ENCODE measurements around the gene KCNH2. TPM values are rescaled to one million over a fixed set of nuclear protein-coding genes. Genes with fewer than 3 reads are reported as not detected.
A peak's percentile ranks its signal among the peaks of the same experiment; 100 is the strongest.

Gene KCNH2
- total RNA-seq, 2 donors from 2014 or later: 3.6 to 5.3 TPM

DNA sequence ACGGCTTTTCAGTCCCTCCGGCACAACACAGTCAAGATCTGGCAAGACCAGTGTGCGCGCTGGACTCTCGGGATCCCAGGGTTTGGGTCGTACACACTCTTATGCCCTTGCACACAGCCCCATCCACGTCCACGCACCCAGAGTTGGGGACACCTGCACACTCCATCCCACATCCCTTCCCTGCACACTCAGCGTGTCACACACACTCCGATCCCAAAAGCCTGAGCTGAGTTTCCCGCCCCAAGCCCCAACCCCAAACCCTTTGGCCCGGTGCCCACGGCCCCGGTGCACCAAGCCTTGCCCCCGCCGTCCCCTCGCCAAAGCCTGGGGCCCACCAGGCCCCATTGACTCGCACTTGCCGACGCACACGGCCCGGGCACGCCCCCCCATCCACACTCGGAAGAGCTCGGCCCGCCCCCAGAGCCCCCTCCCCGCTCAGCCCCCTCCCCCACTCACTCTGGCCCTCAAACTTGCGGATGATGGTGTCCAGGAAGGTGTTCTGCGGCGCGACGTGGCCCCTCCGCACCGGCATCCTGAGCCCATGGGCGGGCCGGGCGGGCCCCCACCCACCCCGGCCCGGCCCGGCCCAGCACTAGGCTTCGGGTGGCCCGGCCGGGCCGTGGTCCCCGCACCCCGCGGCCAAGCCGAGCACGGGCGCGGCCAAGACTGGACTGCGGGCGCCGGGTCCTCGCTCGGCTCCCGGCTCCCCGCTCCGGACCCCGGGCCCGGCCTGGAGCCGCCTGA is 567 bp downstream of the KCNH2 start:
- no peak overlapping the region for H3K27ac ChIP-seq
- WGBS, 2 donors: 13 to 14% methylated on average over 14 to 27 of the region's 62 CpGs
- ATAC-seq (no peak), DNase-seq (no peak)
- no peaks in the 10 kb centered on the region for H3K36me3 ChIP-seq (replicated peaks in 1 of 2; ENCODE audit: insufficient read depth in 1 of 2, low read depth in 2 of 2)
- H3K4me3 ChIP-seq: no peak overlapping the region
- TF ChIP-seq POLR2A (IDR thresholded peaks at IDR 0.05): no peak
- TF ChIP-seq, protein P1, sequence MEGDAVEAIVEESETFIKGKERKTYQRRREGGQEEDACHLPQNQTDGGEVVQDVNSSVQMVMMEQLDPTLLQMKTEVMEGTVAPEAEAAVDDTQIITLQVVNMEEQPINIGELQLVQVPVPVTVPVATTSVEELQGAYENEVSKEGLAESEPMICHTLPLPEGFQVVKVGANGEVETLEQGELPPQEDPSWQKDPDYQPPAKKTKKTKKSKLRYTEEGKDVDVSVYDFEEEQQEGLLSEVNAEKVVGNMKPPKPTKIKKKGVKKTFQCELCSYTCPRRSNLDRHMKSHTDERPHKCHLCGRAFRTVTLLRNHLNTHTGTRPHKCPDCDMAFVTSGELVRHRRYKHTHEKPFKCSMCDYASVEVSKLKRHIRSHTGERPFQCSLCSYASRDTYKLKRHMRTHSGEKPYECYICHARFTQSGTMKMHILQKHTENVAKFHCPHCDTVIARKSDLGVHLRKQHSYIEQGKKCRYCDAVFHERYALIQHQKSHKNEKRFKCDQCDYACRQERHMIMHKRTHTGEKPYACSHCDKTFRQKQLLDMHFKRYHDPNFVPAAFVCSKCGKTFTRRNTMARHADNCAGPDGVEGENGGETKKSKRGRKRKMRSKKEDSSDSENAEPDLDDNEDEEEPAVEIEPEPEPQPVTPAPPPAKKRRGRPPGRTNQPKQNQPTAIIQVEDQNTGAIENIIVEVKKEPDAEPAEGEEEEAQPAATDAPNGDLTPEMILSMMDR (IDR thresholded peaks at IDR 0.05): no peak
- H3K27me3 ChIP-seq: peaks cover 0 to 25% of the 10 kb centered on the region in 2 donors
- no peaks in the 10 kb centered on the region for H3K9me3 ChIP-seq
- peaks cover 33% of the 10 kb centered on the region for H3K4me1 ChIP-seq
- intact Hi-C loops (cut with DNase I): no loop called here

DNA sequence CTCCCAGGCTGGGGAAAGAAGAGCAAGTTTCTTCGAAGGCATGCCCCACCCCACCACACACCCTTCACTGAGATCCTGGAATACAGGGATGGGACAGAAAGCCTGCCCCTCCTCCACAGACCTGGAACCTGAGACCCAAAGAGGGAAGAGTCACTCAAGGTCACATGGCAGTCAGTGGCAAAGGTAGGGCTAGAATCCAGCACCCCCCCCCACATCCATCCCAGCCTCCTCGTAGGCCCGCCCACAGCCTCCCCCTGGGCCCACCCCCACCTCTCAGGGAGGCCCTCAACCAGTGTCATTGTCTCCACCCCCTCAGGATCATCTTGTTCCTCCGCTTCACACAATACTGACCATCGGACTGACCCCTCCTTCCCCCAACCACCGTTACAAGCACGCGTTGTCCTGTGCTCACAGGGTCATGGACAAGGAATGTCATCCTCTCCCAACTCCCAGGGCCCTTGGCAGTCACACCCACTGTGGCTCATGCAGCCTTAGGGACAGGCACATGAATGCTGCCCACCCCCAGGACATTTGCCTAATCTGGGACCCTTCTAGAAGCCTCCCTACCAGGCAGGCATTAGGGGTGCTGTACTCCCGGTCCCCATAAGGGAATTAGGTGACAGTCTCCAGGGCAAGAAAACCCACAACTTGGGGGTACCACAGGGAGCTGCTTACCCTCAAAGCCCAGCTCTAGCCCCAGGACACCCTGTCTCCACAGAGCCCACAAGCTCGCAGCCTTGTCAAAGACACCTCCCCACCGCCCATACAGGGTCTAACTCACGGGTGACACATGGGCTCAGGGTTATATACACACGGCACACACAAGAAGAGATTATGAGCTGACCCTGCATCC is 1.4 kb downstream of the KCNH2 start:
- Histone ChIP-seq H3K27ac (no peak overlapping the region), H3K4me1 (peaks cover 33% of the 10 kb centered on the region), H3K36me3 (replicated peaks in 1 of 2; ENCODE audit: insufficient read depth in 1 of 2, low read depth in 2 of 2) (no peaks in the 10 kb centered on the region), H3K4me3 (no peak overlapping the region), H3K27me3 (peaks cover 0 to 25% of the 10 kb centered on the region in 2 donors), H3K9me3 (no peaks in the 10 kb centered on the region)
- 48 to 52% methylated on average over 12 of the region's 13 CpGs for WGBS, 2 donors
- DNase-seq (peak in 1 of 4 donors; percentile 39), ATAC-seq (no peak)
- TF ChIP-seq, protein P1 (IDR thresholded peaks at IDR 0.05): no peak
- TF ChIP-seq POLR2A (IDR thresholded peaks at IDR 0.05): no peak
- intact Hi-C loops (cut with DNase I): no loop called here

DNA sequence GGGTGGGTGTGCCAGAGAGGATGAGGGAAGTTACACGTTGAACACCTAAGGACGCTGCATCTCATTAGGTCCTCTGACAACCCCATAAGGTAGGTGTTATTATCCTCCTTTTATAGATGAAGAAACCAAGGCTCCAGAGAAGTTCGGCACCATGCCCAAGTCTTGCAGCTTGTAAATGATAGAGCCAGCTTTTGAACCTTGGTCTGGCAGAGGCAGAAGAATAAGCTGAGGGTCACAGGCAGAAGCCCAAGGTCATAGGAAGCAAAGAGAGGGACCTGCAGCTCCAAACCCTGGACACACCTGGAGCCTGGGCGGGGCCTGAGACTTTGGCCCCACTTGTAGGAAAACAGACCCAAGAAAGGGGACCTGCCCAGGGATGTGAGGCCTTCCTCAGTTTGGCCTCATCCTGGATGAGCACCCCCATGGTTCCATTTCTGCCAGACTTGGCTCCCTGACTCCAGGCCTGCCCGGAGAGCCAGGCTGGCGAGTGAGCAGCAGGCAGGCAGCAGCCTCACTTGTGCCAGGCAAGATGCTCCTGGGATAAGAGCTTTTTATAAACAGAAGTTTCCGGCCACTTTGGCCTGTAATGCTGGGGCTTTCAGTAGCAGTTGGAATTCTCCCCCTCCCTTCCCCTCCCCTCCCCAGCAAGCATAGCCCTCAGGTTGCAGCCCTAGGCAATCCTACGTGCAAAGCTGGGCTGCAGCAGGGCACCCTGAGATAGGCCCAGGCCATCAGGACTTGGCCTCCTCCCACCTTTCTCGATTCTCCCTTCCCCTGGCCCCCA is 2.4 kb downstream of the KCNH2 start:
- H3K4me3 ChIP-seq: no peak overlapping the region
- TF ChIP-seq, protein P1 (IDR thresholded peaks at IDR 0.05): no peak
- TF ChIP-seq POLR2A (IDR thresholded peaks at IDR 0.05): no peak
- no peaks in the 10 kb centered on the region for H3K9me3 ChIP-seq

DNA sequence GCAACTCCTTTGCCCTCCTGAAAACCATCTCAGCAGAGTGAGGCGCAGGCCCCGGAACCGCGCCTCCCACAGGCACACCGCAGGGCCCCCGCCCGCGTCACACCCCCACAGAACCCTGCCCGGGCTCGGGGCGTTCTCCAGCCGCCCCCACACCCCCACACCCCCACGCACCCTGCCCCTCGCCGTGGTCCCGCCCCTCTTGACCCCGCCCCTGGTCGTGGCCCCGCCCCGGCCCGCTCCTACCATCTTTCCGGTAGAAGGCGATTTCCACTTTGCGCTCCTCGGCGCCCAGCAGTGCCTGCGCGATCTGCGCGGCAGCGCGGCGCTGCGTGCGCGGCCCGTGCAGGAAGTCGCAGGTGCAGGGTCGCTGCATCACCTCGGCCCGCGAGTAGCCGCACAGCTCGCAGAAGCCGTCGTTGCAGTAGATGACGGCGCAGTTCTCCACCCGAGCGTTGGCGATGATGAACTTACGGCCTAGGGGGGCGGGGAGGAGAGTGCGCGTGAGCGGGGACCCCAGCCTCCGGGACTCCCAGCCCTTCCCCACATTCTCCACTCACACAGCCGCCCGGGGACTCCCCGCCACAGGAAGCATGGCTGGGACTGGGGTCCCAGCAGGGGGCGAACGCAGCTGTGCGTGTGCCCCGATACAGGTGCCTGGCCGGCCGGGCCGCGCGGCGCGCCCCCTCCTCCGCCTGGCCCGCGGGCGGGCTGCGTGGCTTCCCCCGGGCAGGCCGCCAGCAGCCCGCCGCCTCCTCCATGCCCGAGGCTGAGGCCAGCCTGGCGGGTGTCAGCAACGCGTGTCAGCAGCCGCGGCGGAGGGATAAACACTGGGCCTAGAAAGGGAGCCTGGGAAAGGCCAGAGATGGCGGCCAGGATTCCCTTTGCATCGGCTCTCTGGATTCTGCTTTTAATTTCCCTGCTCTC is 3.4 kb downstream of the KCNH2 start:
- 1 to 4% methylated on average over 14 to 69 of the region's 89 CpGs for WGBS, 2 donors
- Histone ChIP-seq H3K4me3 (peak overlapping the region in 1 of 2 donors; percentile 22), H3K27me3 (peaks cover 0 to 25% of the 10 kb centered on the region in 2 donors), H3K4me1 (peaks cover 33% of the 10 kb centered on the region), H3K9me3 (no peaks in the 10 kb centered on the region), H3K36me3 (replicated peaks in 1 of 2; ENCODE audit: insufficient read depth in 1 of 2, low read depth in 2 of 2) (no peaks in the 10 kb centered on the region), H3K27ac (peak overlapping the region in 3 of 4 donors; percentile 4 to 53 (median 34))
- TF ChIP-seq, protein P1 (IDR thresholded peaks at IDR 0.05): peak in 4 of 7 experiments; percentile 19 to 40 (median 25)
- TF ChIP-seq POLR2A (IDR thresholded peaks at IDR 0.05): peak in 2 of 3 donors; percentile 36 to 51
- peak; percentile 47 for ATAC-seq
- DNase-seq: peak; percentile 45 to 69 (median 50)
- intact Hi-C loops (cut with DNase I): no loop called here

More for the DNA sequence above, 2.4 kb downstream of the KCNH2 start:
- WGBS, 2 donors: 74 to 87% methylated on average over 8 to 9 of the region's 9 CpGs
- DNase-seq: no peak
- intact Hi-C loops (cut with DNase I): no loop called here
- Histone ChIP-seq H3K27ac (no peak overlapping the region), H3K27me3 (peaks cover 0 to 25% of the 10 kb centered on the region in 2 donors), H3K4me1 (peaks cover 33% of the 10 kb centered on the region), H3K36me3 (replicated peaks in 1 of 2; ENCODE audit: insufficient read depth in 1 of 2, low read depth in 2 of 2) (no peaks in the 10 kb centered on the region)
- no peak for ATAC-seq

Data from body of pancreas (tissue), 4 donors.